Lower leg skin (tissue), 4 donors: Measurements from ENCODE around the gene ZSWIM3. TPM values are rescaled to one million over a fixed set of nuclear protein-coding genes. Genes with fewer than 3 reads are reported as not detected.
A peak's percentile ranks its signal among the peaks of the same experiment; 100 is the strongest.

Experiments
- DNase-seq, 2 donors: peaks; one replicate each; pipeline ENCODE4 v3.0.0-alpha.2; 2019; ENCODE audit warnings: low spot score in 2 of 2
- H3K4me3 ChIP-seq: fragments of 200-600 bp; sonication (generic); 2 replicates; pipeline ENCODE4 v1.5.1; 2017; ENCODE audit warnings: mild to moderate bottlenecking, low read depth; ENCODE audit not compliant: poor library complexity, severe bottlenecking
- POLR2A ChIP-seq, 2 donors: fragments of 450-650 bp; IDR thresholded peaks; one replicate each; pipeline ENCODE4 v1.6.1; 2016 to 2017; ENCODE audit warnings: antibody characterized with exemption in 2 of 2, mild to moderate bottlenecking in 1 of 2, moderate library complexity in 1 of 2
- WGBS, 2 donors: methylation state at CpG; one replicate each; pipeline ENCODE4 v1.1.5; 2018; 5-methylcytosine and 5-hydroxymethylcytosine counted together
- intact Hi-C: fragments of 100-400 bp; cut with DNase I; formaldehyde crosslinking; loops from one replicate; pipeline ENCODE4 v1.15.0; 2023; ENCODE audit warnings: low total_unique reads
- total RNA-seq, 4 donors: library from RNA; depleted of rRNA; stranded (reverse); fragments of >200 nt; gene quantifications; one replicate each; pipeline ENCODE4 v1.1.0, GENCODE V29; 2016
- TF ChIP-seq, protein P1 (sequence below), 3 donors: fragments of 450-650 bp; IDR thresholded peaks; one replicate each; pipeline ENCODE4 v1.5.1; 2016; ENCODE audit warnings: antibody characterized with exemption in 3 of 3, mild to moderate bottlenecking in 3 of 3, moderate library complexity in 2 of 3

ZSWIM3 gene
- 1 to 10 TPM; 3.7 to 4.6 (median 4.0) TPM for total RNA-seq

- peak; percentile 98 to 99 for DNase-seq
- TF ChIP-seq POLR2A (IDR thresholded peaks at IDR 0.05): no peak
- TF ChIP-seq, protein P1, sequence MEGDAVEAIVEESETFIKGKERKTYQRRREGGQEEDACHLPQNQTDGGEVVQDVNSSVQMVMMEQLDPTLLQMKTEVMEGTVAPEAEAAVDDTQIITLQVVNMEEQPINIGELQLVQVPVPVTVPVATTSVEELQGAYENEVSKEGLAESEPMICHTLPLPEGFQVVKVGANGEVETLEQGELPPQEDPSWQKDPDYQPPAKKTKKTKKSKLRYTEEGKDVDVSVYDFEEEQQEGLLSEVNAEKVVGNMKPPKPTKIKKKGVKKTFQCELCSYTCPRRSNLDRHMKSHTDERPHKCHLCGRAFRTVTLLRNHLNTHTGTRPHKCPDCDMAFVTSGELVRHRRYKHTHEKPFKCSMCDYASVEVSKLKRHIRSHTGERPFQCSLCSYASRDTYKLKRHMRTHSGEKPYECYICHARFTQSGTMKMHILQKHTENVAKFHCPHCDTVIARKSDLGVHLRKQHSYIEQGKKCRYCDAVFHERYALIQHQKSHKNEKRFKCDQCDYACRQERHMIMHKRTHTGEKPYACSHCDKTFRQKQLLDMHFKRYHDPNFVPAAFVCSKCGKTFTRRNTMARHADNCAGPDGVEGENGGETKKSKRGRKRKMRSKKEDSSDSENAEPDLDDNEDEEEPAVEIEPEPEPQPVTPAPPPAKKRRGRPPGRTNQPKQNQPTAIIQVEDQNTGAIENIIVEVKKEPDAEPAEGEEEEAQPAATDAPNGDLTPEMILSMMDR (IDR thresholded peaks at IDR 0.05): peak in 1 of 3 donors; percentile 61
- H3K4me3 ChIP-seq: peak within 1 kb of the TSS; percentile 83
- WGBS, 2 donors: 0% methylated on average over 32 to 36 of the region's 36 CpGs
- intact Hi-C loops: no loop called here
Observed at GRCh38 chr20:45857114-45857881, at the start of gene ZSWIM3, which contains the start of gene ACOT8. Gene ZSWIM3, plus strand, starts transcription at chr20:45857614. Its CDS starts 212 bp downstream, at chr20:45857826. Gene ACOT8, minus strand, starts transcription at chr20:45857392. Its CDS starts 77 bp downstream, at chr20:45857315.

DNA sequence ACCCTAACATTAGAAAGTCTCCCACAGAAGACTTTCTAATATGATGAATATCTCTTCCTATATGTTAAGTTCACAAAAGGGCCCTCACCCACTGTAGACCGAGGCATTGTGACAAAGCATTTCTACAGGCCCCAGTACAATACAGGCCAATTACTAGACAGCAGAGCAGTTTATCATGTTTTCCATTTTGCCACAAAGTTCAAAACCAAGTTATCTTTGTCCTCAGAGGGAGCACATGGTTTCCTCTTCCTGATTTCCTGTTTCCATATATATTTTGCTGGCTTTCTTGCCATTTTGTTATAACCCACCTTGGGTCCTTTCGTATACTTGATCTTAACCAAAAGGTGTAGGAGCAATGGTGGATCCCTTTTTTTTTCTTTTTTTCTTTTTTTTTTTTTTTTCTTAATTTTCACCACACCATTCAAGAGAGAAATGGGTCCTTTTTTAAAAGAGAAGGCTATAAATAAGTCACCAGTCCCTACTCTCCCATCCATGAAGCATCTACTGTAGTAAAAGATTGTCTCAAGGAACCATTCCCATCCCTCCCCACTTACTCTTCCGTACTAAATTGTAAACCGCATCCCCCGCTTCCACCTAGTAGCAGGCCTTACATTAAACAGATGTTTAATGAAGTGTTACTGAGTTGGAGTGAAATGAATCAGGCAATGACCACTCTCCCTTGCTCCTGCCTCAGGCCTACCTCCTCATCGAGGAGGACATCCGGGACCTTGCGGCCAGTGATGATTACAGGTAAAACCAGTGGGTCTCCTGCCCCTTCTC, 47.0 kb upstream of the ZSWIM3 start:
- no peak for DNase-seq
- 89 to 94% methylated on average over 8 of the region's 8 CpGs for WGBS, 2 donors
- no peak overlapping the region for H3K4me3 ChIP-seq

DNA sequence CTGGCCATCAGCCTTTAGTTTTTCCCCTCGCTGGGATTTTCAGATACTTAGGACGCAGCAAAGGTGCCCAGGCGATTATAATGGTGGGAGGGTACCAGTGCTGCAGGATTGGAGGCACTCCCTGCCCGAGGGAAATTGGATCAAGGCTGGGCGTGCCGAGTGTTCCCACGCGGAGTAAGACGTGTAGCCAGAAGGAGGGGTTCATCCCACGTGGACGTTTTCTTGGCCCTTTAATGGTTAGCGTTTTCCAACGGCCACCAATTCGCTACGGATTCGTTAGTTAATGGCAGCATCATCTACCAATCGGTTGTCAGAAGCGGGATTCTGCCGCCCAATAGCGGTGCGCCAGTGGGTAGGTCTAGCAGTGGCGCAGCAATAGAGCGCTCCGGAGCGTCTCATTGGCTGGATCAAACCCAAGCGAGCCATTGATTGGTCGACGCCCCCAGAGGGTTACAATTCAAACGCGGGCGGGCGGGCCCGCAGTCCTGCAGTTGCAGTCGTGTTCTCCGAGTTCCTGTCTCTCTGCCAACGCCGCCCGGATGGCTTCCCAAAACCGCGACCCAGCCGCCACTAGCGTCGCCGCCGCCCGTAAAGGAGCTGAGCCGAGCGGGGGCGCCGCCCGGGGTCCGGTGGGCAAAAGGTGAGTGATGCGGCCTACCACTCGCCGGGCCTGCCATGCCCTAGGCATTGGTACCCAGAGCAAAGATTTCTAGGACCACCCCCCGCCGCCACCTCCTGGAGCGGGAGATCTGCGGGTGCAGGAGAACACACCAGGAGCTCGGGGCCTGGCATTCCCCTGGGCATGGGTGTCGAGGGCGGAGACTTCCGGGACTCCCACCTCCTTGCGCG, 45.0 kb upstream of the ZSWIM3 start, which contains the start of gene UBE2C:
TSS of gene UBE2C (plus strand) at position 488 of the 849 bp plus-strand sequence. CDS start at position 540, 52 bp downstream.
- WGBS, 2 donors: 1 to 2% methylated on average over 49 to 64 of the region's 65 CpGs
- no peak within 1 kb of the TSS for H3K4me3 ChIP-seq
- intact Hi-C loops: no loop called here
- peak; percentile 99 for DNase-seq
- TF ChIP-seq POLR2A (IDR thresholded peaks at IDR 0.05): no peak
- TF ChIP-seq, protein P1 (IDR thresholded peaks at IDR 0.05): no peak

More for the DNA sequence above, 47.0 kb upstream of the ZSWIM3 start:
- no peak for TF ChIP-seq POLR2A (IDR thresholded peaks at IDR 0.05)
- TF ChIP-seq, protein P1 (IDR thresholded peaks at IDR 0.05): no peak
- intact Hi-C loops: no loop called here

- 7 to 14% methylated on average over 11 of the region's 11 CpGs for WGBS, 2 donors
- no peak overlapping the region for H3K4me3 ChIP-seq
- TF ChIP-seq, protein P1 (IDR thresholded peaks at IDR 0.05): no peak
- no peak for TF ChIP-seq POLR2A (IDR thresholded peaks at IDR 0.05)
- DNase-seq: no peak
- intact Hi-C loops: no loop called here
Observed at GRCh38 chr20:45813006-45813340, 44.4 kb upstream of the ZSWIM3 start.

- TF ChIP-seq POLR2A (IDR thresholded peaks at IDR 0.05): no peak
- TF ChIP-seq, protein P1 (IDR thresholded peaks at IDR 0.05): no peak
- DNase-seq: no peak
- intact Hi-C loops: no loop called here
- WGBS, 2 donors: 68 to 70% methylated on average over 7 of the region's 7 CpGs
- no peak overlapping the region for H3K4me3 ChIP-seq
Observed at GRCh38 chr20:45813489-45813888, 43.9 kb upstream of the ZSWIM3 start.
